Activated CD8-positive, alpha-beta T cell treated with anti-CD3 and anti-CD28 coated beads, Interleukin-2, amount 10 ng/mL, durations not matched to agents 7 days and 5 days (primary cell): Measurements from ENCODE around the gene OR7D2. TPM values are rescaled to one million over a fixed set of nuclear protein-coding genes. Genes with fewer than 3 reads are reported as not detected.

Experiments used
- ATAC-seq: fragments of 150-1000 bp; cut with Tn5 transposase; one replicate; pipeline ENCODE4 v1.10.0; 2021; ENCODE audit warnings: moderate library complexity
- CTCF ChIA-PET: fragments of 350-600 bp; sonication (Branson Sonifier 250); formaldehyde crosslinking; loops from one replicate; lab custom pipeline; 2021; ENCODE audit warnings: antibody characterized with exemption; lab: Charles Lee
- POLR2A ChIA-PET: fragments of 350-600 bp; sonication (Branson Sonifier 250); formaldehyde crosslinking; loops from one replicate; lab custom pipeline; 2021; ENCODE audit warnings: antibody characterized with exemption; lab: Charles Lee
- DNase-seq: peaks from one replicate; pipeline ENCODE4 v3.0.0-alpha.2; 2020
- H3K27ac Mint-ChIP-seq: one replicate; pipeline ENCODE4 v1.8.0; 2021; ENCODE audit warnings: mild to moderate bottlenecking, mixed read lengths
- H3K27me3 Mint-ChIP-seq: one replicate; pipeline ENCODE4 v1.8.0; 2021; ENCODE audit warnings: low read depth, mixed read lengths
- H3K36me3 Mint-ChIP-seq: one replicate; pipeline ENCODE4 v1.8.0; 2021; ENCODE audit warnings: low read depth, mixed read lengths
- H3K4me1 Mint-ChIP-seq: one replicate; pipeline ENCODE4 v1.8.0; 2021; ENCODE audit warnings: low read depth, mixed read lengths
- H3K4me3 Mint-ChIP-seq: one replicate; pipeline ENCODE4 v1.8.0; 2021; ENCODE audit warnings: mild to moderate bottlenecking, mixed read lengths
- H3K9me3 Mint-ChIP-seq: one replicate; pipeline ENCODE4 v1.8.0; 2022; ENCODE audit warnings: mixed read lengths; ENCODE audit not compliant: insufficient read depth
- total RNA-seq, 2 experiments: library from RNA; stranded (reverse); gene quantifications; one replicate each; pipeline ENCODE4 v1.2.3, GENCODE V29; 2021

The OR7D2 gene
- total RNA-seq, 2 experiments from 2014 or later: not detected

DNA sequence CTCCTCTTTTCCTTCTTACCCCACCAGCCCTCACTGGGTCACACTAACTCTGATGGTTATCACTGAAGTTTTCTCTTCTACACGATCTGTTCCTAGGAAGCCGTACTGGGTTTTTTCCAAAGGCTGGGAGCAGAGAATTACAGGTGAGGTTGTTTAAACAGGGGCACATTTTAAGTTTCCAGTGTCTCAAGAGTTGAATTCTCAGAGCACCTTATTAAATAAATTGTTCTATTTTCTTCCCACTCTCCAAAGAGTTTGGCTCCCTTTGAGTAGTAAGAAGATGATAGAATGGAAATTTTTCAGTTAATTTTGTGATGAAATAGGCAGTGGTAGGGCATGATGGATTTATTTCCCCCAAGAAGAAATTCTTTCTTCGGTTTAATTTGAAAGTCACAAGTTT is 40.7 kb downstream of the OR7D2 start, which contains the start of gene OR7D4:
Gene OR7D4 (minus strand): TSS at position 101 of the 400 bp plus-strand sequence. CDS start 4,752 bp downstream, outside the sequence.
- DNase-seq (no peak), ATAC-seq (no peak)
- no peaks in the 10 kb centered on the region for H3K36me3 Mint-ChIP-seq
- no peak within 1 kb of the TSS for H3K4me3 Mint-ChIP-seq
- peaks cover 9% of the 10 kb centered on the region for H3K9me3 Mint-ChIP-seq
- H3K27ac Mint-ChIP-seq: no peak within 1 kb of the TSS
- ChIA-PET CTCF (no interaction called here), POLR2A (no interaction called here)
- H3K27me3 Mint-ChIP-seq: peaks cover 2% of the 10 kb centered on the region
- no peaks in the 10 kb centered on the region for H3K4me1 Mint-ChIP-seq

Other genes starting within 250 kb of the OR7D2 start
- gene MUC16, start 168.6 kb upstream of the OR7D2 start, total RNA-seq: under 1 TPM in 1 of 2 experiments, not detected in 1; under 0.01 TPM
- gene OR1M1, start 91.9 kb upstream of the OR7D2 start, total RNA-seq: not detected
- gene OR7G2, start 71.5 kb upstream of the OR7D2 start, total RNA-seq: not detected
- gene OR7G1, start 63.2 kb upstream of the OR7D2 start, total RNA-seq: not detected
- not detected for gene OR7G3, start 52.0 kb upstream of the OR7D2 start, total RNA-seq
- gene ZNF317, start 38.6 kb upstream of the OR7D2 start, total RNA-seq: 10 to 100 TPM; 37.1 to 41.3 TPM
- gene OR7D4, start 40.6 kb downstream of the OR7D2 start, total RNA-seq: not detected
- gene OR7E24, start 72.0 kb downstream of the OR7D2 start, total RNA-seq: not detected
- gene ZNF699, start 130.9 kb downstream of the OR7D2 start, total RNA-seq: 10 to 100 TPM in 1 of 2 experiments, 1 to 10 TPM in 1; 7.5 to 10.0 TPM
- 10 to 100 TPM; 13.3 to 18.0 TPM for gene ZNF559, start 145.2 kb downstream of the OR7D2 start, total RNA-seq
- gene ZNF177, start 184.0 kb downstream of the OR7D2 start, total RNA-seq: under 1 TPM; 0.68 to 0.83 TPM